Parathyroid adenoma (tissue), 2 donors: ENCODE measurements around the gene BMP8B.
"Not testable (repeated sequence)": the region's sequence is repeated elsewhere in the genome, so short reads cannot be mapped to it uniquely, and the experiment has no call there.

Experiments used
- H2AFZ ChIP-seq: fragments of 300-600 bp; sonication (generic); one replicate; pipeline ENCODE4 v1.7.0; 2017; ENCODE audit warnings: antibody characterized with exemption, mild to moderate bottlenecking
- H3K27ac ChIP-seq: fragments of 300-600 bp; sonication (generic); one replicate; pipeline ENCODE4 v1.7.0; 2017
- H3K27me3 ChIP-seq: fragments of 300-600 bp; sonication (generic); one replicate; pipeline ENCODE4 v1.7.0; 2017; ENCODE audit warnings: low read length; ENCODE audit not compliant: control insufficient read depth, insufficient read depth
- H3K36me3 ChIP-seq: fragments of 300-600 bp; sonication (generic); one replicate; pipeline ENCODE4 v1.7.0; 2017; ENCODE audit warnings: low read length; ENCODE audit not compliant: control insufficient read depth, insufficient read depth
- H3K4me1 ChIP-seq: fragments of 300-600 bp; sonication (generic); one replicate; pipeline ENCODE4 v1.7.0; 2017; ENCODE audit warnings: control low read depth
- H3K4me2 ChIP-seq: fragments of 300-600 bp; sonication (generic); one replicate; pipeline ENCODE4 v1.7.0; 2017; ENCODE audit warnings: low read length
- H3K4me3 ChIP-seq: fragments of 300-600 bp; sonication (generic); one replicate; pipeline ENCODE4 v1.7.0; 2017; ENCODE audit warnings: low read depth, low read length
- H3K79me2 ChIP-seq: fragments of 300-600 bp; sonication (generic); one replicate; pipeline ENCODE4 v1.7.0; 2017; ENCODE audit warnings: control low read depth
- H3K9ac ChIP-seq: fragments of 300-600 bp; sonication (generic); one replicate; pipeline ENCODE4 v1.7.0; 2017; ENCODE audit warnings: mild to moderate bottlenecking
- H3K9me3 ChIP-seq: fragments of 300-600 bp; sonication (generic); one replicate; pipeline ENCODE4 v1.7.0; 2017; ENCODE audit warnings: low read length; ENCODE audit not compliant: control insufficient read depth
- CTCF ChIP-seq: fragments of 300-600 bp; sonication (generic); IDR thresholded peaks from one replicate; pipeline ENCODE4 v1.7.0; 2017; ENCODE audit warnings: antibody characterized with exemption, mild to moderate bottlenecking
- donor health status: primary hyperparathyroidism.

BMP8B gene

GRCh38 chr1:39822146-39822545, 33.5 kb upstream of the BMP8B start:
- Histone ChIP-seq H3K27me3 (no peaks in the 10 kb centered on the region), H2AFZ (no peak overlapping the region), H3K79me2 (no peaks in the 10 kb centered on the region), H3K9me3 (no peaks in the 10 kb centered on the region), H3K4me3 (no peak overlapping the region), H3K9ac (no peak overlapping the region), H3K4me1 (no peaks in the 10 kb centered on the region), H3K36me3 (no peaks in the 10 kb centered on the region), H3K4me2 (no peak overlapping the region), H3K27ac (no peak overlapping the region)
- TF ChIP-seq CTCF, result no peak

GRCh38 chr1:39819091-39819812, 30.6 kb upstream of the BMP8B start:
- H3K27ac ChIP-seq, result no peak overlapping the region
- H3K4me2 ChIP-seq, result no peak overlapping the region
- H3K9ac ChIP-seq, result no peak overlapping the region
- H3K9me3 ChIP-seq, result no peaks in the 10 kb centered on the region
- H3K36me3 ChIP-seq, result no peaks in the 10 kb centered on the region
- no peaks in the 10 kb centered on the region for H3K79me2 ChIP-seq
- no peak overlapping the region for H3K4me3 ChIP-seq
- no peaks in the 10 kb centered on the region for H3K4me1 ChIP-seq
- TF ChIP-seq CTCF, result no peak
- no peaks in the 10 kb centered on the region for H3K27me3 ChIP-seq
- no peak overlapping the region for H2AFZ ChIP-seq

- no peaks in the 10 kb centered on the region for H3K27me3 ChIP-seq
- H3K9me3 ChIP-seq, result no peaks in the 10 kb centered on the region
- H3K4me2 ChIP-seq, result no peak overlapping the region
- H3K4me1 ChIP-seq, result no peaks in the 10 kb centered on the region
- H3K27ac ChIP-seq, result no peak overlapping the region
- H3K9ac ChIP-seq, result no peak overlapping the region
- H3K79me2 ChIP-seq, result no peaks in the 10 kb centered on the region
- no peak for TF ChIP-seq CTCF
- no peak overlapping the region for H2AFZ ChIP-seq
- H3K36me3 ChIP-seq, result no peaks in the 10 kb centered on the region
- no peak overlapping the region for H3K4me3 ChIP-seq
Measured at GRCh38 chr1:39818482-39818881, 29.8 kb upstream of the BMP8B start.

GRCh38 chr1:39817091-39817932, 28.6 kb upstream of the BMP8B start:
- H3K79me2 ChIP-seq, H3K9ac ChIP-seq, H3K4me1 ChIP-seq, H3K4me3 ChIP-seq, H3K36me3 ChIP-seq, H3K27me3 ChIP-seq, H3K27ac ChIP-seq, H3K4me2 ChIP-seq, H3K9me3 ChIP-seq, H2AFZ ChIP-seq: not testable (repeated sequence)

- Histone ChIP-seq H3K79me2 (no peaks in the 10 kb centered on the region), H3K27ac (no peak overlapping the region), H2AFZ (no peak overlapping the region), H3K4me1 (no peaks in the 10 kb centered on the region), H3K9ac (no peak overlapping the region), H3K36me3 (no peaks in the 10 kb centered on the region), H3K4me2 (no peak overlapping the region), H3K27me3 (no peaks in the 10 kb centered on the region), H3K9me3 (no peaks in the 10 kb centered on the region), H3K4me3 (no peak overlapping the region)
- peak; percentile 68 for TF ChIP-seq CTCF
Measured at GRCh38 chr1:39816415-39817090, 27.9 kb upstream of the BMP8B start.
